CD4-positive, alpha-beta T cell (primary cell): ENCODE results near the gene PHYHD1. TPM values are rescaled to one million over a fixed set of nuclear protein-coding genes. Genes with fewer than 3 reads are reported as not detected.

Experiments
- ATAC-seq: fragments of 200-7000 bp; cut with Tn5 transposase; one replicate; pipeline ENCODE4 v1.10.0; 2022; ENCODE audit warnings: mild to moderate bottlenecking; ENCODE audit not compliant: poor library complexity
- CTCF ChIA-PET: fragments of 350-600 bp; sonication (Branson Sonifier 250); formaldehyde crosslinking; loops from one replicate; lab custom pipeline; 2021; ENCODE audit warnings: antibody characterized with exemption, inconsistent platforms; lab: Charles Lee
- POLR2A ChIA-PET: fragments of 350-600 bp; sonication (Branson Sonifier 250); formaldehyde crosslinking; loops from one replicate; lab custom pipeline; 2021; ENCODE audit warnings: antibody characterized with exemption, inconsistent platforms; lab: Charles Lee
- DNase-seq, 14 experiments: peaks; one replicate each; pipeline ENCODE4 v3.0.0-alpha.2; 2013 to 2020; ENCODE audit warnings: mixed read lengths in 2 of 14
- H3K27ac ChIP-seq, 2 donors: one replicate each; pipeline versions ENCODE4 v1.5.1 to v1.7.0; 2013; ENCODE audit warnings: low read length in 2 of 2, low read depth in 1 of 2, mild to moderate bottlenecking in 1 of 2
- H3K27me3 ChIP-seq, 2 experiments: 1 replicate in 1 of 2; 2 replicates in 1 of 2; pipeline versions ENCODE4 v1.6.1 to v1.7.0; 2013; ENCODE audit warnings: low read length in 2 of 2, control low read depth in 1 of 2, mild to moderate bottlenecking in 1 of 2, moderate library complexity in 1 of 2; ENCODE audit not compliant: insufficient read depth in 2 of 2, control insufficient read depth in 1 of 2
- H3K36me3 ChIP-seq: one replicate; pipeline ENCODE4 v1.6.1; 2013; ENCODE audit warnings: low read length, control low read depth; ENCODE audit not compliant: insufficient read depth
- H3K4me1 ChIP-seq: one replicate; pipeline ENCODE4 v1.6.1; 2013; ENCODE audit warnings: low read length, control low read depth; ENCODE audit not compliant: insufficient read depth
- H3K4me3 ChIP-seq: one replicate; pipeline ENCODE4 v1.5.1; 2013; ENCODE audit warnings: mild to moderate bottlenecking, low read length, moderate library complexity
- H3K9me3 ChIP-seq, 2 experiments: 1 replicate in 1 of 2; 2 replicates in 1 of 2; pipeline versions ENCODE4 v1.6.1 to v1.7.0; 2013; ENCODE audit warnings: low read length in 2 of 2, mild to moderate bottlenecking in 2 of 2, control low read depth in 1 of 2, moderate library complexity in 1 of 2; ENCODE audit not compliant: control insufficient read depth in 1 of 2, insufficient read depth in 1 of 2
- H3K27ac Mint-ChIP-seq: one replicate; pipeline ENCODE4 v1.8.0; 2020; ENCODE audit warnings: mixed read lengths
- H3K27me3 Mint-ChIP-seq: one replicate; pipeline ENCODE4 v1.8.0; 2021; ENCODE audit warnings: mixed read lengths
- H3K36me3 Mint-ChIP-seq: one replicate; pipeline ENCODE4 v1.8.0; 2021; ENCODE audit warnings: low read depth, mixed read lengths
- H3K4me1 Mint-ChIP-seq: one replicate; pipeline ENCODE4 v1.8.0; 2021; ENCODE audit warnings: low read depth, mixed read lengths
- H3K4me3 Mint-ChIP-seq: one replicate; pipeline ENCODE4 v1.8.0; 2020; ENCODE audit warnings: mild to moderate bottlenecking, mixed read lengths
- H3K9me3 Mint-ChIP-seq: one replicate; pipeline ENCODE4 v1.8.0; 2020; ENCODE audit warnings: mixed read lengths
- intact Hi-C, 2 experiments: fragments of 100-400 bp; cut with DNase I in 1 of 2; cut with micrococcal nuclease in 1 of 2; formaldehyde crosslinking; loops; one replicate each; pipeline versions ENCODE4 v1.15.1 to v1.9.0; 2023 to 2025; cut with DNase I, micrococcal nuclease
- total RNA-seq, 174 experiments: library from RNA in 2 of 174; stranded (reverse) in 2 of 174; gene quantifications; one replicate each; pipeline ENCODE4 v1.2.3 and lab custom pipeline; 2021 to 2026
- TF ChIP-seq, protein P1 (sequence below): fragments of 200-600 bp; IDR thresholded peaks from one replicate; pipeline ENCODE4 v1.8.0; 2022; ENCODE audit warnings: antibody characterized with exemption, mild to moderate bottlenecking

PHYHD1 gene
- total RNA-seq, 2 experiments from 2014 or later: 1.6 to 2.6 TPM

- ChIA-PET POLR2A (interaction anchor here (2.3 kb wide), 1 partner anchor 16 kb away, joined by 6 read pairs; no protein-coding TSS in a partner anchor), CTCF (no interaction called here)
- Histone ChIP-seq H3K27me3 (no peaks in the 10 kb centered on the region), H3K36me3 (peaks cover 47% of the 10 kb centered on the region), H3K27ac (no peak overlapping the region), H3K9me3 (no peaks in the 10 kb centered on the region), H3K4me3 (no peak overlapping the region), H3K4me1 (peaks cover 50% of the 10 kb centered on the region)
- Mint-ChIP-seq H3K4me1 (peaks cover 70% of the 10 kb centered on the region), H3K9me3 (no peaks in the 10 kb centered on the region), H3K36me3 (peaks cover 76% of the 10 kb centered on the region), H3K27ac (peak overlapping the region; percentile 90), H3K27me3 (no peaks in the 10 kb centered on the region), H3K4me3 (peak overlapping the region; percentile 98)
- intact Hi-C loops: no loop called here
- DNase-seq: no peak
- ATAC-seq: no peak
- TF ChIP-seq, protein P1, sequence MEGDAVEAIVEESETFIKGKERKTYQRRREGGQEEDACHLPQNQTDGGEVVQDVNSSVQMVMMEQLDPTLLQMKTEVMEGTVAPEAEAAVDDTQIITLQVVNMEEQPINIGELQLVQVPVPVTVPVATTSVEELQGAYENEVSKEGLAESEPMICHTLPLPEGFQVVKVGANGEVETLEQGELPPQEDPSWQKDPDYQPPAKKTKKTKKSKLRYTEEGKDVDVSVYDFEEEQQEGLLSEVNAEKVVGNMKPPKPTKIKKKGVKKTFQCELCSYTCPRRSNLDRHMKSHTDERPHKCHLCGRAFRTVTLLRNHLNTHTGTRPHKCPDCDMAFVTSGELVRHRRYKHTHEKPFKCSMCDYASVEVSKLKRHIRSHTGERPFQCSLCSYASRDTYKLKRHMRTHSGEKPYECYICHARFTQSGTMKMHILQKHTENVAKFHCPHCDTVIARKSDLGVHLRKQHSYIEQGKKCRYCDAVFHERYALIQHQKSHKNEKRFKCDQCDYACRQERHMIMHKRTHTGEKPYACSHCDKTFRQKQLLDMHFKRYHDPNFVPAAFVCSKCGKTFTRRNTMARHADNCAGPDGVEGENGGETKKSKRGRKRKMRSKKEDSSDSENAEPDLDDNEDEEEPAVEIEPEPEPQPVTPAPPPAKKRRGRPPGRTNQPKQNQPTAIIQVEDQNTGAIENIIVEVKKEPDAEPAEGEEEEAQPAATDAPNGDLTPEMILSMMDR: no peak
These were observed 35.0 kb upstream of the PHYHD1 start for GRCh38 chr9:128885798-128886197.

- intact Hi-C loops: no loop called here
- POLR2A ChIA-PET: interaction anchor here (2.3 kb wide), 1 partner anchor 16 kb away, joined by 6 read pairs; no protein-coding TSS in a partner anchor
These were observed 34.4 kb upstream of the PHYHD1 start for GRCh38 chr9:128886211-128886891.

GRCh38 chr9:128887049-128887448, 33.7 kb upstream of the PHYHD1 start:
- TF ChIP-seq, protein P1: no peak
- intact Hi-C loops: no loop called here
- ChIA-PET CTCF (no interaction called here), POLR2A (interaction anchor here (2.3 kb wide), 1 partner anchor 15 kb away, joined by 6 read pairs; no protein-coding TSS in a partner anchor)
- no peak for ATAC-seq
- peaks cover 57% of the 10 kb centered on the region for H3K36me3 ChIP-seq
- H3K9me3 ChIP-seq: no peaks in the 10 kb centered on the region
- no peak overlapping the region for H3K4me3 ChIP-seq
- no peak overlapping the region for H3K4me3 Mint-ChIP-seq
- no peak overlapping the region for H3K27ac Mint-ChIP-seq
- peaks cover 60% of the 10 kb centered on the region for H3K4me1 ChIP-seq
- H3K27ac ChIP-seq: no peak overlapping the region
- no peaks in the 10 kb centered on the region for H3K27me3 ChIP-seq
- peaks cover 62% of the 10 kb centered on the region for H3K4me1 Mint-ChIP-seq
- no peaks in the 10 kb centered on the region for H3K27me3 Mint-ChIP-seq
- DNase-seq: no peak
- H3K36me3 Mint-ChIP-seq: peaks cover 80% of the 10 kb centered on the region
- H3K9me3 Mint-ChIP-seq: no peaks in the 10 kb centered on the region

More at GRCh38 chr9:128886211-128886891, 34.4 kb upstream of the PHYHD1 start:
- TF ChIP-seq, protein P1: no peak
- Histone ChIP-seq H3K27me3 (no peaks in the 10 kb centered on the region), H3K4me3 (no peak overlapping the region), H3K27ac (no peak overlapping the region), H3K9me3 (no peaks in the 10 kb centered on the region), H3K36me3 (peaks cover 50% of the 10 kb centered on the region), H3K4me1 (peaks cover 53% of the 10 kb centered on the region)
- Mint-ChIP-seq H3K4me3 (peak overlapping the region; percentile 45), H3K27me3 (no peaks in the 10 kb centered on the region), H3K9me3 (no peaks in the 10 kb centered on the region), H3K36me3 (peaks cover 80% of the 10 kb centered on the region), H3K4me1 (peaks cover 65% of the 10 kb centered on the region), H3K27ac (peak overlapping the region; percentile 90)
- no peak for DNase-seq
- ATAC-seq: no peak
- CTCF ChIA-PET: no interaction called here
